Mammary epithelial cell (primary cell): ENCODE measurements around the gene CSNK1E.

ENCODE experiments used
- CTCF ChIP-seq, 2 donors: IDR thresholded peaks in 1 of 2; conservative IDR thresholded peaks in 1 of 2; 2 replicates each; pipeline ENCODE4 v1.5.1; 2011 to 2012; ENCODE audit warnings: inconsistent platforms in 2 of 2, low read length in 2 of 2, mild to moderate bottlenecking in 2 of 2, control low read depth in 1 of 2, low read depth in 1 of 2; ENCODE audit not compliant: insufficient read depth in 1 of 2; ENCODE audit errors: extremely low read depth in 1 of 2
- EZH2 ChIP-seq: IDR thresholded peaks from 2 replicates; pipeline ENCODE4 v1.6.1; 2012; ENCODE audit warnings: low read length, inconsistent platforms, borderline replicate concordance

- TF ChIP-seq CTCF (conservative IDR thresholded peaks at IDR 0.05 in 1 of 2, IDR thresholded peaks at IDR 0.05 in 1 of 2; ENCODE audit: extremely low read depth in 1 of 2, insufficient read depth in 1 of 2, low read depth in 1 of 2, low read length in 2 of 2) (no peak), EZH2 (no peak)
These were observed 34.8 kb downstream of the CSNK1E start for GRCh38 chr22:38282397-38282796.
